ENCODE data around the gene IGSF21.

The IGSF21 gene

DNA sequence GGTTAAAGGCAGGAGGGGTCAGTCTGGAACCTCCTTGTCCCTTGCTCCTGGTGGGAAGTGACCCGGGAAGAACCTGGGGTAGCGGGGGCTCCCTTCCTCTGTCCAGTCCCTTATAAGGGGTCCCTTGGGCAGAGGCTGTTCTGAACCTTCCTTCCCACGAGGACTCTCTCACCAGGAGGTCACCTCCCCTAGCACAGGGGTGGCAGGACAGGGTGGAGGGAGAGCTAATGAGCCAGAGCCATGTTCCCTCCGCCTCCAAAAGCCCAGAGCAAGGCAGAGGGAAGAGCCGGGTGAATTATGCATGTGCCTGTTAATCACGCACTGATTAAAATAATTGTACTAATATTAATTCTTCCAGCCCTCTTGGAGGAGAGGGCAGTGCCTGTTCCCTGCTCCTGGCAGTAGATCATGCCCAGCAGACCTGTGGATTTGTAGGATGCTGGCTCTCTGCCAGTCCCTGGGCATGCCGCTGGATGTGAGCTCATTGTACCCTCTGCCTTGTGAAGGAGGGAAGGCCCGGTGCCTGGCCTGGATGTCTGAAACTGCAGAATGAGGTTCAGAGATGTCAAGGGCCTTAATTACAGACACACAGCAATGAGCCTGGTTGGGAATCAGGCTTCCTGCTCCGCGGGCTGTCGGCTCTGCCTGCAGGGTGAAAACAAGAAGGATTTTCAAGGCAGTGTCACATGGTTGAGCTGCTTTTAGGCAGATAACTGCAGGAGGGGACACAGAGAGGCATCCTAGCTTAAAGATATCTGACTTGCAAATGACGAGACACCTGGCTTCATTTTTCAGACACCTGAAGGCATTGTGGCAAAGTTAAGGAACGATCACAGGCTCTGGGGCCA is 68.2 kb downstream of the IGSF21 start (continued):
- TF ChIP-seq, protein P1, sequence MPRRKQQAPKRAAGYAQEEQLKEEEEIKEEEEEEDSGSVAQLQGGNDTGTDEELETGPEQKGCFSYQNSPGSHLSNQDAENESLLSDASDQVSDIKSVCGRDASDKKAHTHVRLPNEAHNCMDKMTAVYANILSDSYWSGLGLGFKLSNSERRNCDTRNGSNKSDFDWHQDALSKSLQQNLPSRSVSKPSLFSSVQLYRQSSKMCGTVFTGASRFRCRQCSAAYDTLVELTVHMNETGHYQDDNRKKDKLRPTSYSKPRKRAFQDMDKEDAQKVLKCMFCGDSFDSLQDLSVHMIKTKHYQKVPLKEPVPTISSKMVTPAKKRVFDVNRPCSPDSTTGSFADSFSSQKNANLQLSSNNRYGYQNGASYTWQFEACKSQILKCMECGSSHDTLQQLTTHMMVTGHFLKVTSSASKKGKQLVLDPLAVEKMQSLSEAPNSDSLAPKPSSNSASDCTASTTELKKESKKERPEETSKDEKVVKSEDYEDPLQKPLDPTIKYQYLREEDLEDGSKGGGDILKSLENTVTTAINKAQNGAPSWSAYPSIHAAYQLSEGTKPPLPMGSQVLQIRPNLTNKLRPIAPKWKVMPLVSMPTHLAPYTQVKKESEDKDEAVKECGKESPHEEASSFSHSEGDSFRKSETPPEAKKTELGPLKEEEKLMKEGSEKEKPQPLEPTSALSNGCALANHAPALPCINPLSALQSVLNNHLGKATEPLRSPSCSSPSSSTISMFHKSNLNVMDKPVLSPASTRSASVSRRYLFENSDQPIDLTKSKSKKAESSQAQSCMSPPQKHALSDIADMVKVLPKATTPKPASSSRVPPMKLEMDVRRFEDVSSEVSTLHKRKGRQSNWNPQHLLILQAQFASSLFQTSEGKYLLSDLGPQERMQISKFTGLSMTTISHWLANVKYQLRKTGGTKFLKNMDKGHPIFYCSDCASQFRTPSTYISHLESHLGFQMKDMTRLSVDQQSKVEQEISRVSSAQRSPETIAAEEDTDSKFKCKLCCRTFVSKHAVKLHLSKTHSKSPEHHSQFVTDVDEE (CRISPR knock-in tag; IDR thresholded peaks at IDR 0.05): no peak
- no peak for TF ChIP-seq BACH2 (CRISPR knock-in tag; IDR thresholded peaks at IDR 0.05; ENCODE audit: borderline replicate concordance)

DNA sequence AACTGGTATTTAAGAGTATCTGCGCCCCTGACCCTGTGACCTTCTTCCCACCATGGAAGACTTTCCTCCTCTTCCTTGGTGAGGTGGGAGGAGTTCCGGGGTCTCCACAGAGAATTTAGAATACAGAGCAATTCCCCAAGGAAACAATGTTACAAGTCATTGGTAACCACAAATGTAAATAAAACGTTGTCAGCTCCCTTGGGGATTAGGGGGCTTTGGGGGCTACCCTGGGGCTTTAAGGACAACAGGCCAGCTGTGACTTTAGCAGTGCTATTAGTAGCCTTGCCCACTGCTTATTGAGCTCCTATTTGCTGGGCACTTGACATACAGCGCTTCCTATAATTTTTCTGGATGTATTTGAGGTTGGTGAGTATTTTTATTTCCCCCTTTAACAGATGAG is 69.0 kb downstream of the IGSF21 start:
- TF ChIP-seq ARNTL (CRISPR knock-in tag; IDR thresholded peaks at IDR 0.05; ENCODE audit: borderline replicate concordance, low read depth): no peak
- no peak for TF ChIP-seq SNAI2 (CRISPR knock-in tag; IDR thresholded peaks at IDR 0.05)
- no peak for TF ChIP-seq RARB (CRISPR knock-in tag; IDR thresholded peaks at IDR 0.05)
- no peak for TF ChIP-seq ESRRG (CRISPR knock-in tag; IDR thresholded peaks at IDR 0.05)
- TF ChIP-seq TOX (CRISPR knock-in tag; IDR thresholded peaks at IDR 0.05; ENCODE audit: borderline replicate concordance): no peak
- TF ChIP-seq ISL1 (CRISPR knock-in tag; IDR thresholded peaks at IDR 0.05): no peak
- TF ChIP-seq, protein P1 (CRISPR knock-in tag; IDR thresholded peaks at IDR 0.05): no peak
- TF ChIP-seq ZC3H10 (CRISPR knock-in tag; IDR thresholded peaks at IDR 0.05): no peak
- TF ChIP-seq BACH2 (CRISPR knock-in tag; IDR thresholded peaks at IDR 0.05; ENCODE audit: borderline replicate concordance): no peak
- TF ChIP-seq GLIS3 (CRISPR knock-in tag; IDR thresholded peaks at IDR 0.05): no peak
- ATAC-seq: no peak

DNA sequence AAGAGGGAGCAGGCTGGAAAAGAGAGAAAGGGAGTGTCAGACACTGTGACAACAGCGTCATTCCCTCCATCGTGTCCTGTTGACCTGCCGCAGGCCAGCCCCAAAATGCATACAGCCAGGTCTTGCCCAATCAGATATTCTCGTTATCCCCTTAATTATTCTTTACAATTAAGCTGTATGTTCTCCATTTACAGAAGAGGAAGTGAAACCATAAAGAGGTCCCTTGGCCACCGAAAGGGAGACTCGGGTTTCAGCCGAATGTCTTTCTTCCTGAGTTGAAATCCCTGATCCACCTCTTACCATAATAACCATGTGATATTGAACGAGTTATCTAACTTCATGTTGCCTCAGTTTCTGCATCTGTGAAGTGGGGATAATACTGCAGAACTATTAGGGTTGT is 70.5 kb downstream of the IGSF21 start:
- ATAC-seq: no peak
- no peak for TF ChIP-seq ZNF565 (CRISPR knock-in tag; conservative IDR thresholded peaks at IDR 0.05; ENCODE audit: low read depth)
- no peak for TF ChIP-seq CSDC2 (CRISPR knock-in tag; IDR thresholded peaks at IDR 0.05)
- TF ChIP-seq, protein P2, sequence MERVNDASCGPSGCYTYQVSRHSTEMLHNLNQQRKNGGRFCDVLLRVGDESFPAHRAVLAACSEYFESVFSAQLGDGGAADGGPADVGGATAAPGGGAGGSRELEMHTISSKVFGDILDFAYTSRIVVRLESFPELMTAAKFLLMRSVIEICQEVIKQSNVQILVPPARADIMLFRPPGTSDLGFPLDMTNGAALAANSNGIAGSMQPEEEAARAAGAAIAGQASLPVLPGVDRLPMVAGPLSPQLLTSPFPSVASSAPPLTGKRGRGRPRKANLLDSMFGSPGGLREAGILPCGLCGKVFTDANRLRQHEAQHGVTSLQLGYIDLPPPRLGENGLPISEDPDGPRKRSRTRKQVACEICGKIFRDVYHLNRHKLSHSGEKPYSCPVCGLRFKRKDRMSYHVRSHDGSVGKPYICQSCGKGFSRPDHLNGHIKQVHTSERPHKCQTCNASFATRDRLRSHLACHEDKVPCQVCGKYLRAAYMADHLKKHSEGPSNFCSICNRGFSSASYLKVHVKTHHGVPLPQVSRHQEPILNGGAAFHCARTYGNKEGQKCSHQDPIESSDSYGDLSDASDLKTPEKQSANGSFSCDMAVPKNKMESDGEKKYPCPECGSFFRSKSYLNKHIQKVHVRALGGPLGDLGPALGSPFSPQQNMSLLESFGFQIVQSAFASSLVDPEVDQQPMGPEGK (CRISPR knock-in tag; IDR thresholded peaks at IDR 0.05; ENCODE audit: borderline replicate concordance): no peak
- TF ChIP-seq, protein P3, sequence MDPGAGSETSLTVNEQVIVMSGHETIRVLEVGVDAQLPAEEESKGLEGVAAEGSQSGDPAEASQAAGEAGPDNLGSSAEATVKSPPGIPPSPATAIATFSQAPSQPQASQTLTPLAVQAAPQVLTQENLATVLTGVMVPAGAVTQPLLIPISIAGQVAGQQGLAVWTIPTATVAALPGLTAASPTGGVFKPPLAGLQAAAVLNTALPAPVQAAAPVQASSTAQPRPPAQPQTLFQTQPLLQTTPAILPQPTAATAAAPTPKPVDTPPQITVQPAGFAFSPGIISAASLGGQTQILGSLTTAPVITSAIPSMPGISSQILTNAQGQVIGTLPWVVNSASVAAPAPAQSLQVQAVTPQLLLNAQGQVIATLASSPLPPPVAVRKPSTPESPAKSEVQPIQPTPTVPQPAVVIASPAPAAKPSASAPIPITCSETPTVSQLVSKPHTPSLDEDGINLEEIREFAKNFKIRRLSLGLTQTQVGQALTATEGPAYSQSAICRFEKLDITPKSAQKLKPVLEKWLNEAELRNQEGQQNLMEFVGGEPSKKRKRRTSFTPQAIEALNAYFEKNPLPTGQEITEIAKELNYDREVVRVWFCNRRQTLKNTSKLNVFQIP (CRISPR knock-in tag; IDR thresholded peaks at IDR 0.05; ENCODE audit: borderline replicate concordance, low read depth): no peak
- no peak for TF ChIP-seq ISL1 (CRISPR knock-in tag; IDR thresholded peaks at IDR 0.05)
- TF ChIP-seq ZNF8 (CRISPR knock-in tag; IDR thresholded peaks at IDR 0.05): no peak
- no peak for TF ChIP-seq ZC3H10 (CRISPR knock-in tag; IDR thresholded peaks at IDR 0.05)
- no peak for TF ChIP-seq PPARA (CRISPR knock-in tag; IDR thresholded peaks at IDR 0.05; ENCODE audit: borderline replicate concordance)
- TF ChIP-seq, protein P1 (CRISPR knock-in tag; IDR thresholded peaks at IDR 0.05): no peak
- TF ChIP-seq, protein P4, sequence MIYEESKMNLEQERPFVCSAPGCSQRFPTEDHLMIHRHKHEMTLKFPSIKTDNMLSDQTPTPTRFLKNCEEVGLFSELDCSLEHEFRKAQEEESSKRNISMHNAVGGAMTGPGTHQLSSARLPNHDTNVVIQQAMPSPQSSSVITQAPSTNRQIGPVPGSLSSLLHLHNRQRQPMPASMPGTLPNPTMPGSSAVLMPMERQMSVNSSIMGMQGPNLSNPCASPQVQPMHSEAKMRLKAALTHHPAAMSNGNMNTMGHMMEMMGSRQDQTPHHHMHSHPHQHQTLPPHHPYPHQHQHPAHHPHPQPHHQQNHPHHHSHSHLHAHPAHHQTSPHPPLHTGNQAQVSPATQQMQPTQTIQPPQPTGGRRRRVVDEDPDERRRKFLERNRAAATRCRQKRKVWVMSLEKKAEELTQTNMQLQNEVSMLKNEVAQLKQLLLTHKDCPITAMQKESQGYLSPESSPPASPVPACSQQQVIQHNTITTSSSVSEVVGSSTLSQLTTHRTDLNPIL (CRISPR knock-in tag; IDR thresholded peaks at IDR 0.05; ENCODE audit: low read depth): no peak
- no peak for TF ChIP-seq BACH2 (CRISPR knock-in tag; IDR thresholded peaks at IDR 0.05; ENCODE audit: borderline replicate concordance)
- TF ChIP-seq ZFP30 (CRISPR knock-in tag; IDR thresholded peaks at IDR 0.05): no peak
- TF ChIP-seq RARB (CRISPR knock-in tag; IDR thresholded peaks at IDR 0.05): no peak
- no peak for TF ChIP-seq ZNF70 (CRISPR knock-in tag; IDR thresholded peaks at IDR 0.05)
- TF ChIP-seq TCF4 (CRISPR knock-in tag; IDR thresholded peaks at IDR 0.05; ENCODE audit: borderline replicate concordance): no peak
- TF ChIP-seq OSR1 (CRISPR knock-in tag; IDR thresholded peaks at IDR 0.05): no peak
- no peak for TF ChIP-seq SNAI2 (CRISPR knock-in tag; IDR thresholded peaks at IDR 0.05)
- no peak for TF ChIP-seq ARNTL (CRISPR knock-in tag; IDR thresholded peaks at IDR 0.05; ENCODE audit: borderline replicate concordance, low read depth)
- TF ChIP-seq TOX (CRISPR knock-in tag; IDR thresholded peaks at IDR 0.05; ENCODE audit: borderline replicate concordance): no peak

Measured in SK-N-SH treated with all-trans-retinoic acid at 6 μM for 48 hours (cell line).